GM12801 (cell line): ENCODE measurements around the gene WNT9B.

Experiments
- TF ChIP-seq, protein P1 (sequence below): IDR thresholded peaks from one replicate; pipeline ENCODE4 v1.5.1; 2011; ENCODE audit warnings: control low read depth; ENCODE audit not compliant: insufficient read length; ENCODE audit errors: extremely low read depth

WNT9B gene

GRCh38 chr17:46818929-46819859, 32.2 kb upstream of the WNT9B start:
- TF ChIP-seq, protein P1, sequence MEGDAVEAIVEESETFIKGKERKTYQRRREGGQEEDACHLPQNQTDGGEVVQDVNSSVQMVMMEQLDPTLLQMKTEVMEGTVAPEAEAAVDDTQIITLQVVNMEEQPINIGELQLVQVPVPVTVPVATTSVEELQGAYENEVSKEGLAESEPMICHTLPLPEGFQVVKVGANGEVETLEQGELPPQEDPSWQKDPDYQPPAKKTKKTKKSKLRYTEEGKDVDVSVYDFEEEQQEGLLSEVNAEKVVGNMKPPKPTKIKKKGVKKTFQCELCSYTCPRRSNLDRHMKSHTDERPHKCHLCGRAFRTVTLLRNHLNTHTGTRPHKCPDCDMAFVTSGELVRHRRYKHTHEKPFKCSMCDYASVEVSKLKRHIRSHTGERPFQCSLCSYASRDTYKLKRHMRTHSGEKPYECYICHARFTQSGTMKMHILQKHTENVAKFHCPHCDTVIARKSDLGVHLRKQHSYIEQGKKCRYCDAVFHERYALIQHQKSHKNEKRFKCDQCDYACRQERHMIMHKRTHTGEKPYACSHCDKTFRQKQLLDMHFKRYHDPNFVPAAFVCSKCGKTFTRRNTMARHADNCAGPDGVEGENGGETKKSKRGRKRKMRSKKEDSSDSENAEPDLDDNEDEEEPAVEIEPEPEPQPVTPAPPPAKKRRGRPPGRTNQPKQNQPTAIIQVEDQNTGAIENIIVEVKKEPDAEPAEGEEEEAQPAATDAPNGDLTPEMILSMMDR, result no peak

DNA sequence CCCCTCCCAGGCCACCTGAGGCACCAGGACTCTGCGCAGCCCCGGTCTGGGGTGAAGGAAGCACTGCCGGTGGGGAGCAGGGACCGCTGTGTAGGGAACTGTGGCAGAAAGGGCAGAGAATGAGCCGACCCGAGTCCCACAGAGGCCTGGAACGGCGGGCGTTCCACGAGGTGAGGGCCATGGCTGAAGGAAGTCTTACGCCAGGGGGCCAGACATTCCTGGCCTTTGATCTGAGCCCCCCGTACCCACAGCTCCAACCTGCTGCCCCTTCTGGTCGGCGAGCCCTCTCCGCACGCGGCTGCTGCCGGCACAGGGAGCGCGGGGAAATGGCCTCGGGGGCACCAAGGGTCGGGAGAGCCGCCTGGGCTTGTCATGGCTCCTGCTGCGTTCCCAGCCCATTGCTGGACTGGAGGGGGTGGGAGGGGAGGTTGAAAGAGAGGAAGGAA, 31.5 kb upstream of the WNT9B start:
- TF ChIP-seq, protein P1, result no peak

GRCh38 chr17:46820592-46821450, 30.6 kb upstream of the WNT9B start:
- TF ChIP-seq, protein P1, result no peak

DNA sequence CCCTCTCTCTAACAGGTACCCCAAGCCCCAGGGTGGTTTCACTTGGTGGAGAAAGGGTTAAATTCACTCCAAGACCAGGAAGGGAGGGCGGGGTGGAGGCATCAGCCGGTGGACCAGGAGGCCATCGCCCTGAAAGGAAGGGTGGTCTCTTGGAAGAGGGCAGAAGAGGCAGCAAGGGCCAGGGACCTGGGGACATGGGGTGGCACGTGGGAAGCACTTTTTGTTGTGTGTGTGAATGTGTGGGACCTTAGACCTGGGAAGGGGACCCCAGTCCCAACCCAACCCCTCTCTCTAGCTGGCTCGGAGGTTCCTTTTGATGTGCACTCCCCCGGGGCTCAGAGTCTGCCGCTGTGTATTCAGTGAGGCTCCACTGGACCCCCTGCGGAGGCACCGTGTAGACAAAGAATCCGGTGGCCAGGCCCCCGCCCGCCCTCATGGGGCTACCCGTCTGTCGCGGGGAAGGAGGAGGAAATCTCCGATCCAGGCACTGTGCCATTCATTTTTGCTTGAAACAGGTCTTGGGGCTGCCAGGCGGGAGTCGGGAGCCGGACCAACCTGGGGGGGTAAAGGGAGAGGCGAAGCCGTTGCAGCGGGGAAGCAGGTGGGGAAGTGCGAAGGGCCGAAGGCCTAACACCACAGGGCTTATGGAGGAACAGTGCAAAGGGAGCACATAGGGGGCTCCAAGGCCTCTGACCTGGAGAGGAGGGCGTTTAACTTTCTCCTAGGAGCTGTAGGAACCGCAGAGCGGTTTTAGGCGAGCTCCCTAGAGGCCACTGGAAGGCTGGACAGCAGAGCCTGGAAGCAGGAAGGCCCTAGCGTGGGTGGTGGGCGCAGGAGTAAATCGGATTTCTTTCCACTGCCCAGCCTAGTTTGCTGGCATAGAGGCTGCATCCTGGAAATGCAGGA, 29.6 kb upstream of the WNT9B start:
- TF ChIP-seq, protein P1, result no peak

DNA sequence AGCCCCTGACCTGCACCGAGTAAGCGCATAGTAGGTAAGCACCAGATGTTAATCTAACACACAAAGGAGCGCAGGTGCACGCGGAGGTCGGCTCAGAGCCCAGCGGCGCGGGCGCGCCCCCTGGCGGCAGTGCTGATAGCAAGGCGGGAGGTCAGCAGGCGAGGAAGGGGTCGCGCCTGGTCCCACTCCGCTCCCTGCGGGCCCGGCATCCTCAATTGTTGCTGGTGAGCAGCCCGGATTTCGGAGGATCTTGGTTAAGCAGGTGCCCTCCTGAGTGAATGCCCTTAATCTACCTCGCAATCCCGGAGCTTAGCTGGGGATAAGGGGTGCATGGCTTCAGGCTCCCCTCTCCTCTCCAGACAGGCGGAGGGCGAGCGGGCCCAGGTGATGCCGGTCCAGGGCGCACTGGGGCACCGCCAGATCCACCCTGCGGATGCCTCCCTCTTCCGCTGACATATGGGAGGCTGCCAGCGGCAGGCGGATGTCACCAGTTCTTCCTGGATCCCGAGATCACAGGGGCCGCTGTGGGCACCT, 28.9 kb upstream of the WNT9B start:
- TF ChIP-seq, protein P1, result no peak

DNA sequence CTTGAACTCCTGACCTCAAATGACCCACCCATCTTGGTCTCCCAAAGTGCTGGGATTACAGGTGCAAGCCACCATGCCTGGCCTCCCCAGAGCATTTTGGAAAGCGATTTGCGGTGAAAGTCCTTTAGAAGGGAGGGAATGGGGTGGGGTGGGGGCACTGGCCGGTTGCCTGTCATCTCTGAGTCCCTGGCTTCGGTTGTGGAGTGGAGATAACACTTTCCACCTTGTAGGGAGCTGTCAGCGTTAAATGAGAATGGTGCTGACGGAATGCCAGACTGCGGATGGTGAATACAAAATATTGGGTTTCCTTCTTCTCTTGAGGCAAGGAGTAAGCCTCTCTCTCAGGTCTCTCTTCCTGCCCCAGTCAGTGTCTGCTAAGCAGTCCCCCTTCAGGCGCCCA, 27.7 kb upstream of the WNT9B start:
- TF ChIP-seq, protein P1, result no peak
